HG03280 (cell line): ENCODE data around the gene DSC3.

Source experiments
- ATAC-seq: cut with Tn5 transposase; IDR thresholded peaks from one replicate; pipeline ENCODE4 v1.9.1; 2021; ENCODE audit warnings: mild to moderate bottlenecking, moderate library complexity; ENCODE audit not compliant: unreplicated experiment

DSC3 gene

GRCh38 chr18:31042406-31043181 lies at the start of gene DSC3:
Gene DSC3, minus strand, starts transcription at chr18:31042742. Its CDS starts 82 bp downstream, at chr18:31042660.
- ATAC-seq: no peak

GRCh38 chr18:31091350-31091749 lies 48.8 kb upstream of the DSC3 start:
- no peak for ATAC-seq

- no peak for ATAC-seq
These were observed 46.0 kb upstream of the DSC3 start for GRCh38 chr18:31088532-31088931.

- ATAC-seq: no peak
These were observed 37.4 kb upstream of the DSC3 start for GRCh38 chr18:31079973-31080372.

GRCh38 chr18:31077878-31078277 lies 35.3 kb upstream of the DSC3 start:
- no peak for ATAC-seq

- no peak for ATAC-seq
These were observed 29.6 kb upstream of the DSC3 start for GRCh38 chr18:31072175-31072574.

GRCh38 chr18:31070206-31070605 lies 27.7 kb upstream of the DSC3 start:
- no peak for ATAC-seq

GRCh38 chr18:31066266-31066665 lies 23.7 kb upstream of the DSC3 start:
- no peak for ATAC-seq

GRCh38 chr18:31065036-31065773 lies 22.7 kb upstream of the DSC3 start:
- ATAC-seq: no peak

- ATAC-seq: peak; percentile 76
These were observed 21.6 kb upstream of the DSC3 start for GRCh38 chr18:31064130-31064529.

GRCh38 chr18:31061945-31062344 lies 19.4 kb upstream of the DSC3 start:
- no peak for ATAC-seq

GRCh38 chr18:31058897-31059296 lies 16.4 kb upstream of the DSC3 start:
- ATAC-seq: no peak

GRCh38 chr18:31057917-31058316 lies 15.4 kb upstream of the DSC3 start:
- no peak for ATAC-seq

- no peak for ATAC-seq
These were observed 14.5 kb upstream of the DSC3 start for GRCh38 chr18:31057051-31057450.

- ATAC-seq: no peak
These were observed 13.8 kb upstream of the DSC3 start for GRCh38 chr18:31056296-31056695.

GRCh38 chr18:31050635-31051034 lies 8.1 kb upstream of the DSC3 start:
- ATAC-seq: no peak

- no peak for ATAC-seq
These were observed 6.6 kb upstream of the DSC3 start for GRCh38 chr18:31049189-31049588.

GRCh38 chr18:31048216-31048615 lies 5.7 kb upstream of the DSC3 start:
- no peak for ATAC-seq

GRCh38 chr18:31046916-31047315 lies 4.4 kb upstream of the DSC3 start:
- ATAC-seq: no peak

GRCh38 chr18:31045599-31045998 lies 3.1 kb upstream of the DSC3 start:
- no peak for ATAC-seq

- ATAC-seq: no peak
These were observed 2.4 kb upstream of the DSC3 start for GRCh38 chr18:31044926-31045325.

GRCh38 chr18:31043709-31044108 lies 1.2 kb upstream of the DSC3 start:
- no peak for ATAC-seq
